ENCODE data around the gene DNAH5.
A peak's percentile ranks its signal among the peaks of the same experiment; 100 is the strongest.

Gene DNAH5

DNA sequence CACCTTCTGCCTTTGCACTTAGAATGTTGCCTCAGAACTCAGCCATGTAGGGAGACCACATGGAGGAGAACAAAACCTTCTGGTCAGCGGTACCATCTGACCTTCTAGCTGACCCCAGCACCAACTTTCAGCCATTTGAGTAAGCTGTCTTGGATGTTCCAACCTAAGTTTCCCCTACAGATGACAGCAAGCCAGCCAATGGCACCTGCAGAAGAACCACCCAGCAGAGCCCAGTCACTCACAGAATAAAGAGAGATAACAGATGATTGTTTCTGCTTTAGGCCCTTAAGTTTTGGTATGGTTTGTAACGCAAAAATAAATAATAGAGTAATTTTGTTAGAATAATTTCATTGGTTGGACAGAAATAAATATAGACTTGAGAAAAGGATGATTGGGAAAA lies 10.4 kb downstream of the DNAH5 start:
- DNase-seq, result no peak

DNA sequence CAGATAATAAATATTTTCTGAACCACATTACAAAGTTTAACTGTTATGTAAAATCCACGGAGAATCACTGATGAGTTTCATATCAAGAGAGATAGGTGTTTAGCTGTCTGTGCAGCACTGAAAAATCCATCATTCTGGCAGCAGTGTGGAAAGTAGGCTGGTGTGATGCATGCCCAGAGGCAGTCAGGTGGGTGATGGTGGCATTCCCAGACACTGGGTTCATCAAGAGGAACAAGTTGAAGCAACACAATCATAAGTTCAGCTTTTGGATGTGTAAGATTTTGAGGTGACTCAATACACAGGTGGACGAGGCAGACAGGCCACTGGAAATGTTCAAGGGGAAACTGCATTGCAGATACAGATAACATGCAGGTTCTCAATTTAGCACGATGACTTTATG lies 11.9 kb downstream of the DNAH5 start:
- no peak for DNase-seq

GRCh38 chr5:13932011-13932410 lies 12.5 kb downstream of the DNAH5 start:
- DNase-seq, result peak; percentile 15

- peak; percentile 25 for DNase-seq
Observed at GRCh38 chr5:13930541-13931171, 13.8 kb downstream of the DNAH5 start.

- DNase-seq, result no peak
Observed at GRCh38 chr5:13926731-13927130, 17.8 kb downstream of the DNAH5 start.

DNA sequence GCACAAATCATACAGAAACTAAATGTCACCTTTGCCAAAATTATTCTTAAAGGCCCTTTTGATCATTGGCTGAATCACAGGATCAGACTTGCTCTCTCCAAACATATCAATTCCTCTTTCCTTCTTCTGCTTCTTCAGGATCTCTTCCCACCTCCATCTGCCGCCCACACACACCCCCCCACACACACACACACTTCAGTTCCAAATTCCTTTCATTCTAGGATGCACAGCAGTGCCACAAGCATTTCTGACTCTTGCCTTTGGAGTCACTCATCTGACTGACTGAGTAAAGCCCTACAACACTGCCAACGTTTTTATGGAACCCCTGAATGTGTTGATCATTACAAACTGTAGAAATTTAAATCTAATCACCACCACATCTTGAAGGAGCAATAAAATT lies 22.9 kb downstream of the DNAH5 start:
- DNase-seq, result no peak

DNA sequence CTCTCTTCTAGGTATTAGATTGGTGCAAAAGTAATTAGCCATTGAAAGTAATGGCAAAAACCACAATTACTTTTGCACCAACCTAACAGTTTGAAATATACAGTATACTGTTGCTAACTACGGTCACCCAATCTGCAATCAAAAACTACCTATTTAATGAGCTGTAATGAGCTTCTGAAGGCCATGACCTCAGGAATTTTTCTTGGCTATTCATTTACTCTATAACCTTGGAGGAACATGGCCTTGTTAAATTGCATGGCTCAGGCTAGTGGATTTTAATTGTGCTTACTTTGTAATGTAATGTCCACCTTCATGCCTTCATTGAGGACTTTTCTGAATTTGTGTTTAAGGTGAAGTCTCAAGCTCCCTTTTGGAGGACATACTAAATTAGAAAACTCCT lies 24.7 kb downstream of the DNAH5 start:
- DNase-seq, result no peak

GRCh38 chr5:13919087-13919486 lies 25.4 kb downstream of the DNAH5 start:
- DNase-seq, result no peak

- no peak for DNase-seq
Observed at GRCh38 chr5:13917061-13917460, 27.4 kb downstream of the DNAH5 start.

- DNase-seq, result no peak
Observed at GRCh38 chr5:13913962-13914361, 30.5 kb downstream of the DNAH5 start.

GRCh38 chr5:13910637-13911288 lies 33.7 kb downstream of the DNAH5 start:
- no peak for DNase-seq

- no peak for DNase-seq
Observed at GRCh38 chr5:13910201-13910600, 34.3 kb downstream of the DNAH5 start.

DNA sequence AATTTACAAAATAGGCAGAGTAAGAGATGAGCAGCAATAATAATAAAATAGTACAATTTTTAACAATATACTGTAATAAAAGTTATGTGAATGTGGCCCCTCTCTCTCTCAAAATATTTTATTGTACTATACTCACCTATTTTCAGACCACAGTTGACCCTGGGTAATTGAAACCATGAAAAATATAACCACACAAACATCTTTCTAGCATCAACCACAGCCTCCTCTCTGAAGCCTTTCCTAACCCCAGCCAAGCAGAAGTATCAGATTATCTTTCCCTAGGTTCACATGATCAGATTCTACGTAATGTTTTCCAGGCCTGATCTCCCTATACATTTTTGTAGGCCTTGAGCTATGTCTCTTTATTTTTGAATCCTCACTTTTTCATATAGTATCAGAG lies 35.2 kb downstream of the DNAH5 start:
- DNase-seq, result no peak

GRCh38 chr5:13898569-13898968 lies 45.9 kb downstream of the DNAH5 start:
- DNase-seq, result no peak

DNA sequence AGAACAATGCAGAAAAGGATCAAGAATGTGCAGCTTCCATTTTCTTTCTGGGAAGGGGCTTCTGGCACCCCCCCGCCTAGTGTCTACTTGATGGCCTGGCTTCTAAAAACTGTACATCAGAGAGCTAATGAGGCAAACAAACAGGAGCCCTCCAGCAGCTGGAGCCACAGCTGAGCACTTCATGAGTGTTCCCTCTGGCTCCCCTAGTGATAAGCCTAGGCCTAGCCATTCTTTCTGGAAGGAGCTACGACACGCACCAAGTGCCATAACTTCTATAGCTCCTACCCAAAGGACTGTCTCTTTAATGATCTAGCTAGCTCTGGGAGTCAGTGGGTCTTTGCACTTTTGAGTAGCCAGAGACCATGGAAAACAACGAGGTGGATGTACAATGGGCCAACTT lies 66.1 kb downstream of the DNAH5 start:
- peak; percentile 39 for DNase-seq

- DNase-seq, result no peak
Observed at GRCh38 chr5:13866792-13867191, 77.7 kb downstream of the DNAH5 start.

DNA sequence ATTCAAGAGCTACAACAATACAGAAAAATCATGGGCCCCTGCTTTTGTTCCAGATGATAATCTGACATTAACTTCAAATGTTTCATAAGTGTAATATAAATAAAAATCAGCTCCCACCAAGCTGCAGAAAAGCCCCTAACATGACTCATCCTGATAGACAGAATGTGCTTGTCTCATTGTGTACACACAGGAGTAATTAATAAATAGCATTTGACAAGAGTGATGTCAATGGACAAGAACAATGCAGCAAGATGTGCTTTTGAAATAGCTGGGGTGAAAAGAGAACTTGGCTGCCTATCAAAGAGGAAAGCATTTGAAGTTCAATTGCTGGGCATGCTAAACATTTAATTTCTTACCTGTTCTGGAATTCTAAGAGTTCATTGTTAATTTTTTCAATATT lies 79.2 kb downstream of the DNAH5 start:
- no peak for DNase-seq

DNA sequence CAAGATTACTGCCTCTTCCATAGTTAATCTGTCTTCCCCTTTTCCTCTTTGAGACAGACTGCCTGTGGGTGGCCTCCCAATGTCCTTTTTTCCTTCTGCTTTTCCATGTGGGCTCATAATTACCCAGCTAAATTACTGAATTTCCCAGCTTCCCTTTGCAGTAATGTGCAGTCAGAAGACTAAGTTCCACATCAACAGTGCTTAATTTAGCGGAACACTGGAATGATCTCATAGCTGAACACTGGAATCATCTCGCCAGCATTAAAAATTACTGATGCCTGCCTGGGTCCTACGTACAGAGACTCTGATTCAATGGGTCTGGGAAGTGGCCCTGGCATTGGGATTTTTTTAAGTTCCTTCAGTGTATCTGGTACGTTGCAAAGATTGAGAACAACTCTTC lies 84.3 kb downstream of the DNAH5 start:
- no peak for DNase-seq

- no peak for DNase-seq
Observed at GRCh38 chr5:13859270-13860065, 85.0 kb downstream of the DNAH5 start.

GRCh38 chr5:13843175-13843846 lies 101.2 kb downstream of the DNAH5 start:
- DNase-seq, result no peak

DNA sequence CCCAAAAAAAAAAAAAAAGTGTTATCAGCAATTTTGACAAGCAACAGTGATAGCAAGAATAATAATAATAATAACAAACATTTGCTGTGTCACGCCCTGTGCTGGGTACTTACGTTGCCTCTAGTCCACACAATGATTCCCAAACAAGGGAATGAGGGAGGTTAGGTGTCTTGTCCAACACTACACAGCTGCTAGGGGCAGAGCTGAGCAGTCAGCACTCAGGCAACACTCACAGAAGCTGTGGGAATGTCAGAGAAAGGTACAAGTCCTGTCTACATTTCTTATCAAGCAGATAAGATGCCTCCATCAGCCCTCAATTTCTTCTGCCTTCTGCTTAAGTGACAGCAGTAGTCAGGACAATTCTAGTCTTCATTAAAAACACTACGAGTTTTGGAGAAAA lies 111.0 kb downstream of the DNAH5 start:
- DNase-seq, result no peak

DNA sequence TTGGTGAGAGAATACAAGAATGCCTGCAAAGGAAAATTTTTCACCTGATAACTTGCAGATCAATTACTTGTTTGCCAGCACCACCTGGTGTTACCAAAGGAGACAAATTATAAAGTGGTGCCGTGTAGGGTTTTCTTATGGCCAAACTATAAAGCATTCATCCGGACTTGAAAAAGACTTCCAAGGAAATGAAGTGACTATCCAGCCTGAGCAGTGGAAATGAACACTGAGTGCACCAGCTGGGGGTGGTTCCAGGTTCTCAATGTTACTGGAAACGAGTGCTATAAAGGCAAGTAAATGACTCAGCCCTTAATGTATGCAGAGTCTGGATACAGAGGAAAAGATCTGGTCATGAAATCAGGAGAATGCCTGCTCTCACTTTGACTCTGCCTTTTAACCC lies 113.1 kb downstream of the DNAH5 start:
- no peak for DNase-seq

- no peak for DNase-seq
Observed at GRCh38 chr5:13830536-13830935, 114.0 kb downstream of the DNAH5 start.

- DNase-seq, result no peak
Observed at GRCh38 chr5:13821366-13821765, 123.1 kb downstream of the DNAH5 start.

Data from NCI-H2171 (cell line).